ENCODE results near the gene PLEKHA1.
A peak's percentile ranks its signal among the peaks of the same experiment; 100 is the strongest.

PLEKHA1 gene

DNA sequence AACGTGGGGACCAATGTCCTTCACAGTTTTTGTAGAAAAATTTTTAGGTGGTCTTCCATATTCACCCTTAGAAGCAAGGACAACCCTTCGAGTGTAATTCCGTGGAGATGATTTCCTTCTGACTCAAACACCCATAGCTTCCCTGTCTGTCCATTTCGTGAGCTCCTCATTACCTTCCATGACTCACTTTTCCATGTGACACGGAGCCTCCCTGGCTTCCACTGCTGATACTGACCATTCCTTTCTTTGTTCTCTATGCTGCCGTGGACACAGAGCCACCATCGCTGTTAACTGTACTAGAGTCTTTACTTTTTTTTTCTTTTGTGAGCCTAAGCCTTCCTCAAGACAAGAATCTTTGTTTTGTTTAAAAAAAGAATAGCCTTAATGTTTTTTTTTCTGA, 67.5 kb downstream of the PLEKHA1 start:
- no peak for DNase-seq
- Mint-ChIP-seq H3K36me3 (peaks cover 8 to 13% of the 10 kb centered on the region in 2 donors), H3K4me3 (no peak overlapping the region), H3K4me1 (no peaks in the 10 kb centered on the region), H3K27ac (no peak overlapping the region), H3K27me3 (peaks cover 4 to 11% of the 10 kb centered on the region in 2 donors), H3K9me3 (peaks cover 4 to 5% of the 10 kb centered on the region in 2 donors)
- no peak for ATAC-seq (replicated peaks)

DNA sequence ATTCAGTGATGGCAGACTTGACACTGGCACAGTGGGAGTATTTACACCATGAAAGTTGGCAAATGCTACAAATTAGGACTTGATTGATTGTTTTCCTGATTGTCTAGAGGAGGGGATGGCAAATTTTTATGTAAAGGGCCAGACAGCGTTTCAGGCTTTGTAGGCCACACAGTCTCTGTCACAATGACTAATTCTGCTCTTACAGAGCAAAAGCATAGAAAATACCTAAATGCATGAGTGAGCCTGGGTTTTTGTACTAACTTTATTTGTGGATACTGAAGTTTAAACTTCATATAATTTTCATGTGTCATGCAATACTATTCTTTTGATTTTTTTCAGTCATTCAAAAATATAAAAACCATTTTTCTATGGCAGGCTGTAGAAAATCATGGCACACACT, 71.0 kb downstream of the PLEKHA1 start:
- Mint-ChIP-seq H3K4me3 (no peak overlapping the region), H3K36me3 (peaks cover 1% of the 10 kb centered on the region in 2 donors), H3K27me3 (peaks cover 22 to 34% of the 10 kb centered on the region in 2 donors), H3K9me3 (peaks cover under 1 to 1% of the 10 kb centered on the region in 2 donors), H3K27ac (no peak overlapping the region), H3K4me1 (no peaks in the 10 kb centered on the region)
- no peak for DNase-seq
- ATAC-seq (replicated peaks): no peak

DNA sequence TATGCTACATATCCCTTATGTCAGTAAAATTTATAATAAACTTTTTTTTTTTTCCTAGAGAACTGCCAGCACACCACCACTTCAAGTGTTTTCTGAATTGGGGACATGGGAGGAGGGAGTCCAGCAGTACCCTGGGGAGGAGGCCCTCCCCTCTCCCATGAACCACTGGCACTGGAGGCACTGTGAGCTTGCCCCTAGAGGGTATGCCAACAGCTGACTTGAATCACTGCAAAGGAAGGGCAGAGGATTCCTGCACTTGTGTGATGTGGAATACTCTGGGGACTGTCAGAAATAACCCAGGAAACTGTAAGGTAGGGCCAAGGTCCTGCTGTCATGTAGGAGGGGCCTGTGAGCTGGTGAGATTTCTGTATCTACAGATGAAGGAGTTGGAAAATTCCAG, 71.4 kb downstream of the PLEKHA1 start:
- Mint-ChIP-seq H3K36me3 (no peaks in the 10 kb centered on the region), H3K27me3 (peaks cover 26 to 38% of the 10 kb centered on the region in 2 donors), H3K9me3 (no peaks in the 10 kb centered on the region), H3K4me3 (no peak overlapping the region), H3K27ac (no peak overlapping the region), H3K4me1 (no peaks in the 10 kb centered on the region)
- no peak for ATAC-seq (replicated peaks)
- DNase-seq: no peak

DNA sequence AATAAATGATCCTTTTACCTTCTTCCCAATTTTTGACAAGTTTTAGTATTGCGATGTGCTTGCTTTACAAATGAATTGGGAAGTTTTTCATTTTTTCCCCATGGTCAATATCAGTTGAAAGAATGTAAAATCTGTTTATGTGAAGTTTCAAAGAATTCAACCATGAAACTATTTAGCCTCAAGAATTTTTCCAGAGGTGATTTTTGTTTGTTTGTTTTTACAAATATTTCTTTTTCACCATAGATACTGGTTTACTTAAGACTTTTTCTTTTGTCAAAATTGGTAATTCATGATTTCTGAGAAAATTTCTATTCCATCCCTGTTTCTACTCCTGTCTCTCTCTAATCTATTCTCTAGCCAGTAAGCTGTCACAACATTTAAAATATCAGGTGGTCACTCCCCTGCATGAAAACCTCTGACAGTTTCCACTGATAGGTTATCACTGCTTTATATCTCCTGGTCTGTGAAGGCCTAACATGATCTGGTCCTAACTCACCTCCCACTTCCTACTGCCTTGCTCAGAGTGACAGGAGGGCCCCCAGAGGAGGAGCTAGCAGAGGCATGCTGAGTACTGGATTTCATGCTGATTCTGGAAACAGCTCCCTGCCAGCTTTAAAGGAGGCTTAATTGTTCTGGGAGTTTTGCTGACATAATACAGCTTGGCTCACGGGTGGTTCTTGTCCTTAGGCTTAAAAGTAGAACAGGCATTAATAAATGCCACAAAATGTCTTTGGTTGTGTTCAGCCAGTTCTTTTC, 72.3 kb downstream of the PLEKHA1 start:
- Mint-ChIP-seq H3K27ac (no peak overlapping the region), H3K4me1 (no peaks in the 10 kb centered on the region), H3K9me3 (no peaks in the 10 kb centered on the region), H3K36me3 (no peaks in the 10 kb centered on the region), H3K27me3 (peaks cover 32 to 46% of the 10 kb centered on the region in 2 donors), H3K4me3 (no peak overlapping the region)
- no peak for DNase-seq
- peak in 1 of 2 donors; percentile 27 for ATAC-seq (replicated peaks)

DNA sequence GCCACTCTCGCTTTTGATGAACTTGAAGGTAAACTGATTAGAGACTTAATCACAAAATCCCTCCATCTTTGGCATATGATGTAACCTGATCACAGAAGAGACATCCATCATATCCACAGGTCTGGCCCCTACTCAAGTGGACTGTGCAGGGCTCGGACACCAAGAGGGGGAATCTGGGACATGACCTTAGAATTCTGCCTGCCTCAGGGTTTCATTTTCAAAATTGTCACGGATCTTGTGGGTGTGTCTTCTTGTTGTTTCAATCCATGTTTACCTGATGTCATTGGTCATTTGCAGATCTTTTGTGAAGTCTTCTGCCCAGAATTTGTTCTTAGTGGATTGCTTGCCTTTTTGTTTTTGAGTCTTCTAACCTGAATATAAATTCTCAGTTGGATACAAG, 74.1 kb downstream of the PLEKHA1 start:
- Mint-ChIP-seq H3K27ac (no peak overlapping the region), H3K27me3 (peaks cover 32 to 55% of the 10 kb centered on the region in 2 donors)

DNA sequence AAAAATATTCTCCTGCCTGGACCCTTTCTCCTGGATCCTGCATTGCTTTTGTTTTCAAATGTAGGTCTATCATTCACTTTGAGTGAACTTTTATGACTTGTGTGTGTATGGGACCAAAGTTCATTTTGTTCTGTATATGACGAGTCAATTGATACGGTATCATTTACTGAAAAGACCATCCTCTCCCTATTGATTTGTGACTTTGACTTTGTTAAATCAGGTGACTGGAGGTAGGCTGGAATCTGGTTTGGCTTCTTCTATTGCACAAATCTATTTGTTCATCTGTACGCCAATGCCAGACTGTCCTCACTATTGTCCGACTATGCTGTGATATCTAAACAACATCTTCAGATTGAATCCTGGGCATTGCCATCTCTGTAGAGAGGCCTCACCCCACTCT, 74.6 kb downstream of the PLEKHA1 start:
- DNase-seq: no peak
- H3K27me3 Mint-ChIP-seq: peaks cover 32 to 56% of the 10 kb centered on the region in 2 donors
- H3K4me3 Mint-ChIP-seq: no peak overlapping the region
- no peaks in the 10 kb centered on the region for H3K36me3 Mint-ChIP-seq
- no peak for ATAC-seq (replicated peaks)
- no peak overlapping the region for H3K27ac Mint-ChIP-seq
- H3K4me1 Mint-ChIP-seq: no peaks in the 10 kb centered on the region
- no peaks in the 10 kb centered on the region for H3K9me3 Mint-ChIP-seq

More for the DNA sequence above, 74.1 kb downstream of the PLEKHA1 start:
- Mint-ChIP-seq H3K36me3 (no peaks in the 10 kb centered on the region), H3K4me3 (no peak overlapping the region), H3K4me1 (no peaks in the 10 kb centered on the region), H3K9me3 (no peaks in the 10 kb centered on the region)
- ATAC-seq (replicated peaks): no peak
- DNase-seq: no peak

DNA sequence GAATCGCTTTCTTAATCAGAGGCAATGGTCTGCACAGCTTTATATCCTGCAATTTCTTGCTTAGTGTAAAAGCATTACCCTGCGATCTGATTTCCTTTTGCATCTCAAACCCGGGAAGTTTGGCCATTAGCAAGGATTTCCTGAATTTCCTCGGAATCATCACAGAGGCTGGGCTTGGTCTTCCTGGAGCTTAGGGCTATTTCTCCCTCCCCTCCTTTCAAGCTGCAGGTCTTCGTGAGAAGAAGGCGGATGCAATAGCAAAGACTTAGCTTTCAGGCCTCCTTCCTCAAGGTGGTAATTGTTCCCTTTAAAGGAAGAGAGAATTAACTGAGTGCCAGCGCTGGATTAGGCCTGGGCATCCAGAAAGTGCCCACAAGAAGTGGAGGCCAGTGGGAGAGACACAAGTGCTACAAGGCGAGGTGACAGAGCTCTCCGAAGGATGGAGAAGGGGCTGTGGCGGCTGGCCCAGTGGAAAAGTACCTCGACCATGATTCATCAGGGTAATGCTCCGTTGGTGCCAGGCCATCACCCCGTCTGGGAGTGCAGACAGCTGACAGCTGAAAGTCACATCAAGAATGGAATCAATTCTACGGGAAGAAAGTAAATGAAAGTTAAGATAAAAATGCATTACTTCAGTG, 76.0 kb downstream of the PLEKHA1 start:
- Mint-ChIP-seq H3K4me3 (no peak overlapping the region), H3K36me3 (no peaks in the 10 kb centered on the region), H3K27ac (no peak overlapping the region), H3K9me3 (no peaks in the 10 kb centered on the region), H3K27me3 (peaks cover 35 to 58% of the 10 kb centered on the region in 2 donors), H3K4me1 (no peaks in the 10 kb centered on the region)
- DNase-seq: no peak
- no peak for ATAC-seq (replicated peaks)

DNA sequence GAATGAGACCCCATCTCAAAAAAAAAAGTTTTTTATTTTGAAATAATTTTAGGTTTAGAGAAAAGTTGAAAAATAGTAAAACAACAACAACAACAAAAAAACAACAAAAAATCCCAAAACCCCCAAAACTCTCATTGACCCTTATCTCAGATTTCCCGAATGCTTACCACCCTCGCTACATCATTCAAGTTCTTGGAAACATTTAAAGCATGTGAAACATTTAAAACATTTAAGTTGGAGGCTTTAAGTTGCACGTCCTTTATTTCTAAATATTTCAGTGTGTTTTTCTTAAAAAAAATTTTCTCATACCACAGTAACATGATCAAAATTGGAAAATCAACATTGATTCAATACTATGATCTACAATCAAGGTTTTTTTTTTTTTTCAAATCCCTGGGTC, 79.6 kb downstream of the PLEKHA1 start:
- H3K4me1 Mint-ChIP-seq: no peaks in the 10 kb centered on the region
- H3K27me3 Mint-ChIP-seq: peaks cover 58 to 63% of the 10 kb centered on the region in 2 donors
- H3K27ac Mint-ChIP-seq: no peak overlapping the region
- H3K4me3 Mint-ChIP-seq: no peak overlapping the region
- DNase-seq (no peak), ATAC-seq (replicated peaks) (no peak)
- H3K36me3 Mint-ChIP-seq: no peaks in the 10 kb centered on the region
- H3K9me3 Mint-ChIP-seq: no peaks in the 10 kb centered on the region

DNA sequence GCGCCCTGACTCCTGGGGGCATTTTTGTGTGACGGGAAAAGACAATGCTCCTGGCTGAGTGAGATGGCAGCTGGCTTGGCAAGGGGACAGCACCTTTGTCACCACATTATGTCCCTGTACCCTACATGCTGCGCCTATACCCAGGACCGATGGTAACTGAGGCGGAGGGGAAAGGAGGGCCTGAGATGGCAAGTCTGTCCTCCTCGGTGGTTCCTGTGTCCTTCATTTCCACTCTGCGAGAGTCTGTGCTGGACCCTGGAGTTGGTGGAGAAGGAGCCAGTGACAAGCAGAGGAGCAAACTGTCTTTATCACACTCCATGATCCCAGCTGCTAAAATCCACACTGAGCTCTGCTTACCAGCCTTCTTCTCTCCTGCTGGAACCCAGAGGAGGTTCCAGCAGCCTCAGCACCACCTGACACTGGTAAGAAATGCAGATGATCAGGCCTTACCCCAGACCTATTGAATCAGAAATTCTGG, 80.1 kb downstream of the PLEKHA1 start, which contains the start of gene ARMS2:
TSS of gene ARMS2 (plus strand) at position 51 of the 478 bp plus-strand sequence. CDS start at position 126, 75 bp downstream.
- Mint-ChIP-seq H3K4me1 (no peaks in the 10 kb centered on the region), H3K36me3 (no peaks in the 10 kb centered on the region), H3K9me3 (no peaks in the 10 kb centered on the region), H3K27ac (no peak within 1 kb of the TSS), H3K4me3 (no peak within 1 kb of the TSS), H3K27me3 (peaks cover 58 to 66% of the 10 kb centered on the region in 2 donors)
- DNase-seq (no peak), ATAC-seq (replicated peaks) (no peak)

DNA sequence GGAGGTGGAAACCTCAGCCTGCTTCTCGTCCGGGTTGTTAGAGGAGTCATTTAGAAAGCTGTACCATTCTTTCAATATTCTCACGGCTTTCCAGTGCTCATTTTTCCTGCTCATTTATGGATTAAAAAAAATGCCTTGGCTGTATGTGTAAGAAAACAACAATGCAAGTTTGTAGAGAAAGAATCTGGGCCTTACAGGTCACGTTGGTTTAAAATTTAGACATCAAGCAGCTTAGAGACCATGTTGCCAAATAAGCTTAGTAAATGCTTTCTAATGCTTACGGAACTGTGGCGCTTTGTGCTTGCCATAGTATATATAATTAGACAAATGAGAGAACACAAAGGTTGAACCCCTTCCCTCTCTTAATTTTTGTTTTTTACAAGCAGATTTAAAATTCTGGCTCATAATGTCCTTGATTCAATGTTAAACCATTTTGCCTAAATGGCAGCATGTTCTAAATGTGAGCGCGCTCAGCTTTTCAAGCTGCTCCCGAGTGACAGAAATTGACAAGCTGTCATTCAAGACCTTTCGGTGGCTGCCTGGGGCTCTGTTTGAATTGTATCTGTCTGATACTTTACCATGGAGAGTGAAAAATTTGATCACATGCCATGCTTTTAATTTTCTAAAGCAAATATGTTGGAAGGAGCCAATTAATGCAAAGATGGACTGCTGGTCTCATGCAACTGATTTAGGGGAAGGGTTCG, 81.0 kb downstream of the PLEKHA1 start:
- no peak overlapping the region for H3K4me3 Mint-ChIP-seq
- ATAC-seq (replicated peaks) (no peak), DNase-seq (no peak)
- no peaks in the 10 kb centered on the region for H3K9me3 Mint-ChIP-seq
- no peaks in the 10 kb centered on the region for H3K36me3 Mint-ChIP-seq
- no peak overlapping the region for H3K27ac Mint-ChIP-seq
- peaks cover 56 to 68% of the 10 kb centered on the region in 2 donors for H3K27me3 Mint-ChIP-seq
- peaks cover 0 to under 1% of the 10 kb centered on the region in 2 donors for H3K4me1 Mint-ChIP-seq

DNA sequence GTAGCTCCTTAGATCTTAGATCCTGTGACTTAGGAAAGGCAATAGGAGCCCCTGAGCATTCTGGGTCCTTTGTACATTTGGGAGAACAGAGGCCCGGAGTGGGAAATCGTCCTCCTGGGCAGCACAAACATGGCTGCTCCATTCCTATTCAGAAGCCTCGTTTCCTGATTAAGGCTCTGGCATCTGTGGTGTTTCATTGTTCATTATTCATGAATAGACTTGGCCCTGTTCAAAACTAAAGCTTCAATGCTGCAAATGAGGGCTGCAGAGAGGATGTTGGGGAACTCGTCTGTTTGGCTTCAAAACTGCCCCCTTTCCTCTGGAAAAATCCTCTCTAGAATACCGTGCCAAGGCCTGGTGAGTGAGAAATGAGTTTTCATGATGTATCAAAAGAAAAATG, 83.4 kb downstream of the PLEKHA1 start:
- Mint-ChIP-seq H3K27me3 (peaks cover 58 to 62% of the 10 kb centered on the region in 2 donors), H3K4me3 (no peak overlapping the region)
- no peak for ATAC-seq (replicated peaks)

DNA sequence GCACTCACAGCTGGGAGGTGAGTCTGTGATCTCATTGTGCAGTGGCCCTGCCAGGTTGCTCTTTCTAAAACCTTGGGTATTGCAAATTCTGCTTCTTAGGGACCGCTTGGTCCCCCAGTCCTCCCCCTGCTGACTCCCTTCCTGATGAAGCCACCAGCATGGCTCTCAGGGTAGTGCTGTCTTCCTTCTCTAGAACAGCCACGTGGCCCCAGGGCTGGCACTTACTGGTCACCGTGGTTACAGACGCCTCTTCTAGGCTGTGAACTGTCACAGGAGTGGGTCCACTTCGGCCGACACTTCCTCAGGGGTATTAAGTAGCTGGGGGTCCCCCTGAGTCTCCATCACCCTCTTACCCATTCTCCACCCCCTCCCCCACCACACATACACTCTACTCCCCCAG, 84.2 kb downstream of the PLEKHA1 start:
- H3K27ac Mint-ChIP-seq: no peak overlapping the region
- ATAC-seq (replicated peaks): no peak
- H3K36me3 Mint-ChIP-seq: no peaks in the 10 kb centered on the region
- peaks cover 65 to 67% of the 10 kb centered on the region in 2 donors for H3K27me3 Mint-ChIP-seq
- H3K9me3 Mint-ChIP-seq: no peaks in the 10 kb centered on the region
- H3K4me3 Mint-ChIP-seq: no peak overlapping the region
- DNase-seq: no peak
- peaks cover 9 to 11% of the 10 kb centered on the region in 2 donors for H3K4me1 Mint-ChIP-seq

More for the DNA sequence above, 83.4 kb downstream of the PLEKHA1 start:
- H3K4me1 Mint-ChIP-seq: peaks cover 8 to 10% of the 10 kb centered on the region in 2 donors
- DNase-seq: no peak
- H3K27ac Mint-ChIP-seq: no peak overlapping the region
- H3K9me3 Mint-ChIP-seq: no peaks in the 10 kb centered on the region
- no peaks in the 10 kb centered on the region for H3K36me3 Mint-ChIP-seq

DNA sequence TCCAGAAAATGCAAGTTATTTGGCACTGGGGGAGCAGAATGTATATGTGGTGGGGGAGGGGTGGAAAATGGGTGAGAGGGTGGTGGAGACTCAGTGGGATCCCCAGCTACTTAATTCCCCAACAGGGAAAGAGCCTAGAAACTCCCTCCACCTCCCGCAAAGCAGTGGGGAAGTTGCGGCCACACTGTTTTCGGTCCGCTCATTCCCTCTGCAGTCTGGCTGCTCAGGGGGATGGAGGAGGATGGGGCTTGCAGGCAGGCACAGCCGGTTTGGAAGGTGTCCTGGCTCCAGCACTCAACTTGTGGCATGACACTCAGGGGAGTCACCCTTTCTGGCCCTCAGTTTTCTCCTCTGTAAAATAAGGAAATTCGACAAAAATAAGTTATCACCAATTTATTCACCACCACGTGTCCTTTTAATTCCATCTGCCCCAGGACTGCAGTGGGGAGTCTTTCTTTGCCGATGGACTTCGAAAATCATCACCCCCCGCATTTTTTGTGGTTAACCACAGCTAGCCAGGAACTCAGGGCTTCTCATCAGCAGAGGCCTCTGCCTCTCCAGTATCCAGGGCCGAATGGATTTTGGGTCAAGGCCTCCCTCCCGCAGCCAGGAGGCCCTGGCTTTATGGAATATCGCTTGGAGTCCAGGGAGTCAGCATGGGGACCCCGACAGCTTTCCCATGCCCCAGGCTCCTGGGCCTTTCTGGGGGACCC, 85.2 kb downstream of the PLEKHA1 start:
- no peaks in the 10 kb centered on the region for H3K9me3 Mint-ChIP-seq
- ATAC-seq (replicated peaks) (no peak), DNase-seq (no peak)
- H3K36me3 Mint-ChIP-seq: no peaks in the 10 kb centered on the region
- peaks cover 9 to 11% of the 10 kb centered on the region in 2 donors for H3K4me1 Mint-ChIP-seq
- H3K27me3 Mint-ChIP-seq: peaks cover 69 to 70% of the 10 kb centered on the region in 2 donors
- H3K27ac Mint-ChIP-seq: no peak overlapping the region
- H3K4me3 Mint-ChIP-seq: peak overlapping the region in 1 of 2 donors; percentile 18

DNA sequence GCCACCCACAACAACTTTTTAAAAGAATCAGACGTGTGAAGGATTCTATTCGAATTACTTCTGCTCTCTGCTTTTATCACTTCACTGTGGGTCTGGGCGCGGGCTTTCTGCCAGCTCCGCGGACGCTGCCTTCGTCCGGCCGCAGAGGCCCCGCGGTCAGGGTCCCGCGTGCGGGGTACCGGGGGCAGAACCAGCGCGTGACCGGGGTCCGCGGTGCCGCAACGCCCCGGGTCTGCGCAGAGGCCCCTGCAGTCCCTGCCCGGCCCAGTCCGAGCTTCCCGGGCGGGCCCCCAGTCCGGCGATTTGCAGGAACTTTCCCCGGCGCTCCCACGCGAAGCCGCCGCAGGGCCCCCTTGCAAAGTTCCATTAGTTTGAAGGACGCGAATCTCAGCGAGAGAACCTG, 86.4 kb downstream of the PLEKHA1 start:
- peak overlapping the region in 1 of 2 donors; percentile 25 for H3K4me3 Mint-ChIP-seq
- no peak for DNase-seq

More for the DNA sequence above, 86.4 kb downstream of the PLEKHA1 start:
- Mint-ChIP-seq H3K27ac (no peak overlapping the region), H3K27me3 (peaks cover 67 to 71% of the 10 kb centered on the region in 2 donors), H3K4me1 (peaks cover 9 to 11% of the 10 kb centered on the region in 2 donors), H3K9me3 (no peaks in the 10 kb centered on the region), H3K36me3 (no peaks in the 10 kb centered on the region)
- no peak for ATAC-seq (replicated peaks)
